GM21360 (cell line): Measurements from ENCODE around the gene GRIN2C.
"Not testable (repeated sequence)": the region's sequence is repeated elsewhere in the genome, so short reads cannot be mapped to it uniquely, and the experiment has no call there.

ENCODE experiments used
- ATAC-seq: cut with Tn5 transposase; IDR thresholded peaks from one replicate; pipeline ENCODE4 v1.9.1; 2021; ENCODE audit warnings: mild to moderate bottlenecking, moderate library complexity; ENCODE audit not compliant: unreplicated experiment

GRIN2C gene

DNA sequence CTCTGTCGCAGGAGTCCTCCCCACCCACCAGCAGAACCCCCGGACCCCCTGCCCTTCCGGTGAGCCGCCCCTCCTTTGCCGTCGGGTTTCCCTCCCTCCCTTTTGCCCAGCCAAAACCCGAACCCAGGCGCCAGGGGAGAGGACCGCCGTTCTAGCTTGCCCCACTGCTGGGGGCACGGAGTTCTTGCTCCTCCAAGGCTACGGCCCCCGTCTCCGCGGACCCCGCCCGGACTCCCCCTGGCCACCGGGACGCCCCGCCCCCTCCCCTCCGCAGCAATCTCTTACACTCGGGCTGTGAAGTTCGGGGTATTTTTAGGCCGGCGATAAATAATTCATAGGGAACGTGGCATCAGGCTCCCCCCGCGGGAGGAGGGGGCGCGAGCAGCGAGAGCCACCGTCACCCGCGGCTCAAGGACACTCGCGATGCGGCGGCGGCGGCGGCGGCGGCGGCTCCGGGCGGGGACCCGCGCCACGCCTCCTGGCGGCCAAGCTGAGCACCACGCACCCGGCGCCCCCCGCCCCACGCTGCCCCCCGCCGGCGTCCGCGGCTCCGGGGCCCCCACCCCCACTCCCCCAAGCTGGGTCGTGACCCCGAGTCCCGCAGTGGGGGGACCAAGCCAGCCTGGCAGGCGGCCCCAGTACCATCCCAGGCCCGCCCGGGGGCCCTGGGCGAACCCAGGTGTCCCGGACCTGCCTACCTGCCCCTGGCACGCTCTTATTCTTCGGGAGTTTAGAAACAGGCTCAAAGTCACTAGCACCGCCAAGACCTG is at the start of gene GRIN2C:
GRIN2C (minus strand) TSS at position 427 of the 770 bp plus-strand sequence. CDS start 4,793 bp downstream, outside the sequence.
- no peak for ATAC-seq

DNA sequence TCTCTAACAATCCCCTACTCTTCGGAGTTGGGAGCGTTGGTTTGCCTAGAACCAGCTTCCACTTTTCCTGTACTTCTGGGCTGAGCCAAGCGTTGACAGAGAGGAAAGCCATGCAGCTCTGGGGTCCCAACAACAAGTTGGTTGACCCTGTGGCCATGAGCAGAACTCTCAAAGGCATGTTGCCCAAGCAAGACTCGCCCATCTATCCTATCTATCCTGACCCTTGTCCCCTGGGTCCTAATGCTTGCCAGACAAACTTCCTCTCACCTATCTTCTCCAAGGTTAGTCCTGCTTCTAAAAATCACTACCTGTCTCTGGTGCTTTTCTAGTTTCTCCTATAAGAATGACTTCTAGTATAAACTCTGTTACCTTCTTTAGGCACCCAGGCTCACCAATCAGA is 49.4 kb upstream of the GRIN2C start:
- not testable (repeated sequence) for ATAC-seq

DNA sequence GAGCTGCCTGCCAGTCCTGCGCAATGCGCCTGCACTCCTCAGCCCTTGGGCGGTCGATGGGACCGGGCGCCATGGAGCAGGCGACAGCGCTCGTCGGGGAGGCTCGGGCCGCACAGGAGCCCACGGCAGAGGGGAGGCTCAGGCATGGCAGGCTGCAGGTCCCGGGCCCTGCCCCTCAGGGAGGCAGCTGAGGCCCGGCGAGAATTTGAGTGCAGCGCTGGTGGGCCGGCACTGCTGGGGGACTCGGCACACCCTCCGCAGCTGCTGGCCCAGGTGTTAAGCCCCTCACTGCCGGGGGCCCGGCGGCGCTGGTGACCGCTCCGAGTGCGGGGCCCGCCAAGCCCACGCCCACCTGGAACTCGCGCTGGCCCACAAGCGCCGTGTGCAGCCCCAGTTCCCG is 47.3 kb upstream of the GRIN2C start:
- ATAC-seq: no peak

DNA sequence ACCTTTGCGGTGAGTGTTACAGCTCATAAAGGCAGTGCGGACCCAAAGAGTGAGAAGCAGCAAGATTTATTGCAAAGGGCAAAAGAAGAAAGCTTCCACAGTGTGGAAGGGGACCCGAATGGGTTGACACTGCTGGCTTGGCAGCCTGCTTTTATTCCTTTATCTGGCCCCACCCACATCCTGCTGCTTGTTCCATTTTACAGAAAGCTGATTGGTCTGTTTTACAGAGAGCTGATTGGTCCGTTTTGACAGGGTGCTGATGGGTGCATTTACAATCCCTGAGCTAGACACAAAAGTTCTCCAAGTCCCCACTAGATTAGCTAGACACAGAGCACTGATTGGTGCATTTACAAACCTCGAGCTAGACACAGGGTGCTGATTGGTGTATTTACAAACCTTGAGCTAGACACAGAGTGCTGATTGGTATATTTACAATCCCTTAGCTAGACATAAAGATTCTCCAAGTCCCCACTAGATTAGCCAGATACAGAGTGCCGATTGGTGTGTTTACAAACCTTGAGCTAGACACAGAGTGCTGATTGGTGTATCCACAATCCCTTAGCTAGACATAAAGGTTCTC is 46.6 kb upstream of the GRIN2C start:
- ATAC-seq: not testable (repeated sequence)

DNA sequence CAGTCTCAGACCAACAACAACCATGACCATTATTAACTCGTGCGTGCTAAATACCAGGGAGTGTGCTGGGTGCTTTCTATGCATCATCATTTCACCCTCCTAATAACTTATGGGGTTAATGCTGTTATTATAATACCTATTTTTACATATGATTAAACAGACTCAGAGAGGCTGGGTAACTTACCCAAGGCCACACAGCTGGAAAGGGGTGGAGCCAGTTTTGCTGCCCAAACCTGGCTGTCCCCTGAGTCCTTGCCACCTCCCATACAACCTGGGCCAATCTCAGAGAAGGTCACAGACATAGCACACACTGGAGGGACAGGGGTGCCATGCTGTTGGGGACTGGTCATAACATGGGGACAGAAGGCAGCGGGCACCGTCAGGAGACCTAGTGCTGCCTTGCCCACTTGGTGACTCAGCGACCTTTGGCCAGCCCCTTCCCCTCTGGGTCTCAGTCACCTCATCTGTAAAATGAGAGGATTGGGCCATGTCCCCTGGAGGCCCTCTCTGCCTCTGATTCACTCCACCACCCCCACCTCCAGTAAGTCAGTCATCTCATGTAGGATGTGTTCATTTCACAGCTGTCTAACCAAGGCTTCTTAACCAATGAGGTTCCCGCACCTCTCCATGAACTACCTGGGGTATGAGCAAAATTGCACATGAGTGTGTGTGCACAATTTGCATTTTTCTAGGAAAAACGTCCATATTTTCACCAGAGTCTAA is 45.2 kb upstream of the GRIN2C start:
- ATAC-seq: no peak

DNA sequence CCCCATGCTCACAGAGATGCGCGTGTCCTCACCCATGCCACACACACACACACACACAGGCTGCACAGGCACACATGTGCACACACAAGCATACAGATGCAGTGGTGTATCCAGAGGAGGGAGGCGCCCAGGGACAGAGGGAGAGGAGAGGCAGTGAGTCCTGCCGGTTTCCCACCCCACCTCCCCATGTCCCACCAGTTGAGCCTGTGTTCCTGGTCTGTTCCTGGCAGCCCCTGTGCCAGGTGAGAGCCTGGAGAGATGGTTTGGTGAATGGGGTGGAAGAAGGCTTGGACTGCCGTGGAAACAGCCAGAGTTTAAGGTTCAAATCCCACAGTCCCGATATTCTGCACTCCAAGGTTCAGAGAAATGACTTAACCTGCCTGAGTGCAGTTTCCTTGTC is 44.0 kb upstream of the GRIN2C start:
- ATAC-seq: no peak

DNA sequence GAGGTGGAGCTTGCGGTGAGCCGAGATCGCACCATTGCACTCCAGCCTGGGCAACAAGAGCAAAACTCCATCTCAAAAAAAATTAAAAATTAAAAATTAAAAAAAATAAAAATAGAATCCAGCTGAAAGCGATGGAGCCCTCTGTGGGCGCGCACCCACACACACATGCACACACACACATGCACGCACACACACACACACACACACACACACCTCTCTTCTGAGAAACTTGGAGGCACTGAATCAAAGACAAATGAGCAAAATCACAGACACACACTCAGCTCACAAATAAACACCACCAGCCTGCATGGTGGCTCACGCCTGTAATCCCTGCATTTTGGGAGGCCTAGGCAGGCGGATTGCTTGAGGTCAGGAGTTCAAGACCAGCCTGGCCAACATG is 43.3 kb upstream of the GRIN2C start:
- no peak for ATAC-seq

DNA sequence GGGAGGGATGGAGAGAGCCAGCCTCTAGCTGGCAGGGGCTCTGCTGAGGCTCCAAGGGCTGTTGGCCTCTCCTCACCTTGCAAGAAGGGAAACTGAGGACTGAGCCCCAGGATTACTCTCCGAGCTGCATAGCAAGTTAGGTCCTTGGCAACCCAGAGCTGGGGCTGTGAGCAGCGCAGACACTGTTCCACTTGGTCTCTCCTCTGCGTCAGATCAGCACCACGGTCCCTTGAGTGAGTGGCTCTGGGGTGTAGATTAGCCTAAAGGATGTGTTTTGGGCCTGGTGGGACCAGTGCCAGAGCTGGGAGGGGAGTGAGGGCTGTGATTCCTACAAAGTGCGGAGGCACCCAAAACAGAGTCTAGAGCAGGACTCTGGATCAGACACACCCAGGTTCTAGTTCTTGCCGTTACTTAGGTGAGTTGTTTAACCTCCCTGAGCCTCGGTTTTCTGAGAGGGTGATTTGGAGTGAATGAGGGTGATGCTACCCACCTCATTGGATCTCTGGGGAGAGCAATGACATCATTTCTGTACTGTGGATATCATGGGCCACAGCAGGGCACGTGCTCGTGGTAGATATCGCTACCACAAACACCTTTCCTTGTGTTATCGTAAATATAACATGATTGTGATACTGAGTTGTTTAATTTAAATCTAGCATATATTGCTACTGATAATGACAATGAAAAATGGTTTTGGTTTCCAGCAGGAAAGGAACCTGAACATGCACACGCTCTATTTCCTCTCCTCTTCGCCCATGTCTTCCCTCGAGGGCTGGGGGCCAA is 41.9 kb upstream of the GRIN2C start:
- no peak for ATAC-seq

DNA sequence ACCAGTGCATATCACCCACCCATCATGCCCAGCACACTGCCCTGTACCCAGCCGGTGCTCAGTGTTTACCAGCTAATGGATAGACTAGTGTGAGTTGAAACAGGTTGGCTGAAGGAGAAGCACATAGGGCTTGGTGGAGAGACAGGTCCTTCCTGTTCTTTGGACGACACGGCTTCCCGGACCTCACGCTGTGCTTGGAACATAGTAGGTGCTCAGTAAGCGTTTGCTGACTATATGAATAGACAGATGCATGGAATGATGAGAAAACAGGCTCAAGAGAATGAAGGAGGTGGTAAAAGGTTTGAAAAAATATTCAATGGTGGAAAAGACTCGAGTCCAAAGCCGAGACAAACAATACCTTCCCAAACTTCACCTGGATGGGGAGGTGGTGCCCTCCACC is 40.5 kb upstream of the GRIN2C start:
- ATAC-seq: no peak

DNA sequence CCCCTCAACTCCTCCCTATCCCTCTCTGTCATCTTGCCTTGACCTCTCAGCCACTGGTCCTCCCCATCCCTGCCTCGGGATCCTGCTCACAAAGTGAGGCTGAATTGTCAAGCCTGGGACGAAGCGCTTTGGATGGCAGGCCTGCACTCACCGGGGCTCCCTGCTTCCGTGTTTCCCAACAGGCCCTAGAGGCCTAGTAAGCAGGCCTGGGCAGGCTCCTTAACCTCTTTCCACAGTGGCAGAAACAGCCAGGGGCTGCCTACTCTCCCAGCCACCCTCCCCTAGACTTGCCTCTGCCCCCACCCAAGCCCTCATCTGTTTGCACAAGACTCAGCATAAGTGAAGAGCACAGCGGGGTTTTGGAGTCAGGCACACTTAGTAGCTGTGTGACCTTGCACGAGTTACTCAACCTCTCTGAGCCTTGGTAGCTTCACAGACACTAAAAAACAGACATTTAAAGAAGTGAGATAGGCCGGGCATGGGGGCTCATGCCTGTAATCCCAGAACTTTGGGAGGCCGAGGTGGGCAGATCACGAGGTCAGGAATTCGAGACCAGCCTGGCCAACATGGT is 38.8 kb upstream of the GRIN2C start:
- no peak for ATAC-seq

DNA sequence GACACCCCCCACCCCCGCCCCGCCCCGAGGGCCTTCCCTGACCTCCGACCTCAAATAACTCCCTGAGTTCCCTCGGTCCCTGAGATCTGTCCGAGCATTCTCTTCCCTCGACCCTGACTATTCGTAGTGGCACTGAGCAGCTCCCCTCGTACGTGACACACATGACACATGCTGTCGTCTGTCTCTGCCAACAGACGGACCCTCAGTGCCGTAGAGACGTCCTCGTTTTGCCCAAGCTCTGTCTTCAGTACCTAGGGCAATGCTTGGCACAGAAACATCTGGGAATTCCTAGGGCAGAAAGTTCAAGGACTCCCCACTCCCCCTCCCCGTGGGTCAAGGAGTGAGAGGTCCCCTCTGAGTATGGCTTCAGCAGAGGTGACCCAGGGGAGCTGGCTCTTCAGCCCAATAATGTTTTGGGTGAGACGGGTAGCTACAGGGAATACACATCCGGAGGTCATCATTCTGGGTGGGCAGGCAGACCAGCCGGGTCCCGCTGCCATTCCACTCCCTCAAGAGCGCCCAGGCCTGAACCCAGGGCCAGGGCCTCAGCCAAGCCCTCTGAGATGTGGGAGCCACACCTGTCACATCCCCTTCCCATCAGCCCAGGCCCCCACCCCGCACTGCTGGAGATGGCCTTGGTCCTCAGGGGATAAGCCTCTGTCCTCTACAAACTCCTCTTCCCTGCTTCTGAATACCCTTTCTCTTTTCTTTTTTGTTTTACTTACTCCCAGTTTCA is 34.4 kb upstream of the GRIN2C start:
- ATAC-seq: no peak

DNA sequence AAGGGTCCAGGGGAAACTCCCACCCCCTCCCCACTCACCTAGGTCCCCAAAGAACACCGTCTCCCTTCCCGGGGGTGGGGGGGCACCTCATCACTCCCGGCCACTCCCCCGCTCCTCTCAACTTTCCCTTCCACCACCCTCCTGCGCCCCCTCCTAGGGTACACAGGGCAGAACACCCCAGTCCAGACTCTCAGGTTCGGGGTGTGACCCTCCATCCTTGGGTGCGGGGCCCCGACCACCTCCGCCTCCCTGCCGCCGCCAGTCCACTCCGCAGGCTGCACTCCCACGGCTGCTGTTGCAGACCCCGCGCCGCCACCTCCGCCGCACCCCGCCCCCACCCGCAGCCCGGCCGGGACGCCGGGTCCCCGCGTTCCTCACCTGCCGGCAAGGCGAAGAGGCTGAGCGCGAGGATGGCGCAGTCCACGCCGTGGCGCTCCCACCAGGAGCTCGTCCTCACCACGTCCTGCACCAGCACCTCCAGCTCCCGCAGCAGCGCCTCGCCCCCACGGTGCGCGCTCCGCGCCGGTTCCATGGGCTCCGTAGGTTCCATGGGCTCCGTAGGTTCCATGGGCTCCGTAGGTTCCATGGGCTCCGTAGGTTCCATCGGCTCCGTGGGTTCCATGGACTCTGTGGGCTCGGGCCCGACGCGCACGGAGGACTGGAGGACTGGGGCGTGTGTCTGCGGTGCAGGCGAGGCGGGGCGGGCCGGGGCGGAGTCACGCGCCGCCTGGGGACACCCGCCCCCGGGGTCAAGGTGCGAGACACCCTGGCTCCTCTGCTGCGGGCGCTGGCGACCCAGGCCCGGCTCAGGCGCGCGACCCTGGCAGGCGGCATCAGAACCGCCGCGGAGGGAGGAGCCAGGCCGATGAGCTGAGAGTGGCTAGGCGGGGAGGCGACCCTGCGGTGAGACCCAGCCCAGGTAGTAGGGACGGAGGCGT is 33.6 kb upstream of the GRIN2C start, which contains the start of gene FADS6:
FADS6 (minus strand) TSS at position 660 of the 938 bp plus-strand sequence; CDS start at position 622, 38 bp downstream.
- ATAC-seq: no peak

DNA sequence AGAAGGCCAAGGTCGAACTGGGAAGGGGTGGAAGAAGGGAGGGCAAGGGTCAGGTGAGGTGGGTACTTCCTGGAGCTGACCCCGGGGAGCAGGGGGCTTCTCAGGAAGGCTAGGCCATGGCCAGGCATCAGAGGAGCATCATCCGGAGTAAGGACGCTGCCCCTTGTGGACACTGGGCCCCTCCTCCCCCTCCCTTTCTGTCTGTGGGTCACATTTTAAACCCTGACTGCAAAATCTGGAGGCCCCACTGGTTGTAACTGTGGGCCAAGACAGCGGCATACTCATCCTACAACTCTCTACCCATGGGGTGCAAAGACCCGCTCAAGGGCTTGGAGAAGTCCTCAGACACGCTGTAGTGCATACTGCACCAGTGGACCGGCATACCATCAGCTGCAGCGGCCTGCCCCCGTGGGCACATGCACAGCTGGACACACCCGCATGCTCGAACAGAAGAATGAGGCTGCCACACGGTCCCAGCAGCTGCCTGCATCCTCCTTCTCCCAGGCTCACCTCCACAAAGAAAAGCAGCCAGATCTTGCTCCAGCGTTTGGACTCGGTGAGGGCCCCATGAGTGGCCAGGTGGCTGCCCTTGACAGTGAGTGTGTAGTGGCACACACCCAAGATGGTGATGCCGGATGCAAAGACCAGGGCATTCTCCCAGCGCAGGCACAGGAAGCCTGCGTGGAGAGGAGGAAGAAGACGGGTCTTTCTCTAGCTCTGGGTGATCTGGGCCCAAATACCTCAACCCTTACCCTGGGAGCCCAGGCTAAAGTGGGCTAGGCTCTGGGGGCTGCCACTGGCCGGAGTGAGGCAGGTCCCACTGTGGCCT is 32.5 kb upstream of the GRIN2C start:
- ATAC-seq: no peak

DNA sequence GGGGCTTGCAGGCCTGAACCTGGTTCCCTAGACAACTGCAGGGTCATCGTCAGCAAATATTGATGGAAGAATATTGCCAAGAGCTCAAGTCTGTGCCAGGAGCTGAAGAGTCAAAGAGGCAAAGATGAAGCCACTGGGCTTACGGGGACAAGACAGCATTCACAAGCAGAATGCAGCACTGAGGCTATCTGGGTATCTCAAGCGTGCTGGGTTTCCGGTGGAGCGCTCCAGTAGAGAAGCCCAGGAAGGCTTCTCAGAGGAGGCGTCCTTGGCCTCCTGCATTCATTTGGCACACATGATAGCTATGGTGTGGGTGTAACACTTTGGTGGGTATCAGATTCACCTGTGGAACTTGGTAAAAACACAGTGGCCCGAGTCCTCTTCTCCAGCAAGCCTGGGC is 30.9 kb upstream of the GRIN2C start:
- ATAC-seq: no peak

DNA sequence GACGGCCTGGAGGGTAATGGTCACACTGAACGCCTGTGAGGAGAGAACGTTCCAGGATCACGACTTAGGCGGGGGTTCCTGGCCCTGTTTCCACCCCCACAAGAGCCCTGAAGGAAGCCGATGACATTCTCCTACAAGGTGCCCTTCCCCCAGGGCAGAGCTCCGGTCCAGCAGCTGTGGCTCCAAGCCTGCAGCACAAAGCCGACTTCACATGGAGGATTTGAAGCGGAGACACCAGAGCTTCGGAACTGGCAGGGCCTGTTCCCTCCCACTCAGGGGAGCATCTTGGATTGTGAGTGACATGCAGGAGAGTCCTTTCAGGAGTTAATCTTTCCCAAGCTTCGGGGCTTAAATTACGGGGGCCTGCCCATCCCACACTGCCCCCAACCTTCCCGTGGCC is 28.8 kb upstream of the GRIN2C start:
- no peak for ATAC-seq

DNA sequence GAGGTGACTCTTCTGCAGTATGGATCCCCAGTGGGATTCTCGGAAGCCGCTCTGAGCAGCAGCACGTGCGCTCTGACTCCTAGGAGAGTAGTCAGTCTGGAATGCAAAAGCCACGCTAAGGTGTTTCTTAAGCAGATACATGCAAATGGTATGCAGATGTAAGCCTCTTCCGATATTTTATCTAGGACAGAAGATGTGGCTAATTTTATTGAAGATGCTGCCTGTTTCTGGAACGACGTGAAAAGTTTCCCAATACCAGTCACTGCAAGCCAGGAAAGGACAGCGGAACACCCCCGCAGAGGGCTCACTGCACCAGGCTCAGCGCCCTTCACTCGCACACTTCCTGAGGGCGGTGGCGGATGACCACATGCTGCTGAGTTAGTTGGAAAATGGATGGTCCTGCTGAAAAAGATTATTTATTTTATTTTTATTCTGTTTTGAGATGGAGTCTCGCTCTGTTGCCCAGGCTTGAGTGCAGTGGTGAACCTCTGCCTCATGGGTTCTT is 23.6 kb upstream of the GRIN2C start:
- ATAC-seq: no peak

DNA sequence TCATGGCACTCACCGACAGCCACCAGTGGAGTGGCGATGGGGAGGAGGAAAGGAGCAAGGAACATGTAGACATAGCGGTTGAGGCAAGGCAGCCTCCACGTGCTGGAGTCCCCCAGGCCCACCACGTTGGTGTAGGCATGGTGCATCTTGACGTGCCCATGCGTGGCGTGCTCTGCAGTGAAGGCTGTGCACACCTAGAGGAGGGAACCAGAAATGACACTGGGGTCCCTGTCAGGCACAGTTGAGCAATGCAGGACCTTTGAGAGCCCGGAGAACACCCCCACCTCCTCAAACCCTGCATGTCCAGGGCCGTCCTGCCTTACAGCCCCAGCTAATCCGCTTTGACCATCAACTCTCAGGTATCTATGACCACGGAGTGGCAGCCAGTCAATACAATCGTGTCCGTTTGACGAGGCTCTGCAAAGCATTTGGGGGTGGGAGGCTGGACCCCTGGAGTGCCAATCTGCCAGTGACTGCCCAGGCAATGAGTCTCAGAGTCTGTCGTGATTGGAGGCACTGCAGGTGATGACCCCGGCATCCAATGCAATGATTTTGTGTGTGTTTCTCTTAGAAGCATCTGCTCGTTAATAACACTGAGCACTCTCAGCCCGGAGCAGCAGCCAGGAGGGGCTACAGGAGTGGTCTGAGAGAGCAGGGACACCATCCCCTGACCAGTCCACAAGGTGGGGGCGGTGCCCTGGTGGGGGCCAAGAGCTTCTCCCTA is 23.0 kb upstream of the GRIN2C start:
- ATAC-seq: no peak
